ENCODE measurements around the gene MED10.

GRCh38 chr5:6384856-6385255, 6.5 kb upstream of the MED10 start:
- TF ChIP-seq POLR2A (IDR thresholded peaks at IDR 0.05) (no peak), CTCF (IDR thresholded peaks at IDR 0.05) (no peak)
